Omental fat pad (tissue), 4 donors: Measurements from ENCODE around the gene HHLA2. TPM values are rescaled to one million over a fixed set of nuclear protein-coding genes. Genes with fewer than 3 reads are reported as not detected.

Source experiments
- ATAC-seq: fragments of 150-250 bp; one replicate; pipeline ENCODE4 v1.9.1; 2016; ENCODE audit warnings: mild to moderate bottlenecking, moderate library complexity; ENCODE audit not compliant: low FRiP score
- DNase-seq: peaks from one replicate; pipeline ENCODE4 v3.0.0-alpha.2; 2019; ENCODE audit warnings: low spot score
- total RNA-seq, 4 donors: library from RNA; depleted of rRNA; stranded (reverse); fragments of >200 nt; gene quantifications; one replicate each; pipeline ENCODE4 v1.1.0, GENCODE V29; 2016
- TF ChIP-seq, protein P1 (sequence below), 3 donors: fragments of 450-650 bp; IDR thresholded peaks; one replicate each; pipeline ENCODE4 v1.5.1; 2016 to 2017; ENCODE audit warnings: antibody characterized with exemption in 3 of 3, mild to moderate bottlenecking in 3 of 3, moderate library complexity in 2 of 3

HHLA2 gene
- total RNA-seq, 4 donors from 2014 or later, result not detected

DNA sequence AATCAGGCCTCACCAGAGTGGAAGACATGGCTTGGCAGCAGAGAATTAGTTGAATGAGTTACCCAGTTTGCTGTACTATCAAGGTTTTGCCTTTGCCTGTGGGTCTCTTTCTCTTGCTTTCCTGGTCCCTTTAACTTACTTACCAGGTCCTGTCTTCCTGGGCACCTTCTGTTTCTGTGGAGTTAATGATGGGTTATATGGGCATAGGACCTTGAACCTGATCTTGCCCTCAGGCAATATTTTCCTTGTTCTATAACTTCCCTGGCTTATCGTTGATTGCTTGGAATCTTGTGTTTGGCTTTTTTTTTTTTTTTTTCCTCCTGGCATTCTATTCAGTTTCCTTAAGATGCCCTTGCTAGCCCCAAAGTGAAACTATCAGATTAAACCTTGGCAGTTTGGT, 106.8 kb downstream of the HHLA2 start:
- no peak for ATAC-seq
- TF ChIP-seq, protein P1, sequence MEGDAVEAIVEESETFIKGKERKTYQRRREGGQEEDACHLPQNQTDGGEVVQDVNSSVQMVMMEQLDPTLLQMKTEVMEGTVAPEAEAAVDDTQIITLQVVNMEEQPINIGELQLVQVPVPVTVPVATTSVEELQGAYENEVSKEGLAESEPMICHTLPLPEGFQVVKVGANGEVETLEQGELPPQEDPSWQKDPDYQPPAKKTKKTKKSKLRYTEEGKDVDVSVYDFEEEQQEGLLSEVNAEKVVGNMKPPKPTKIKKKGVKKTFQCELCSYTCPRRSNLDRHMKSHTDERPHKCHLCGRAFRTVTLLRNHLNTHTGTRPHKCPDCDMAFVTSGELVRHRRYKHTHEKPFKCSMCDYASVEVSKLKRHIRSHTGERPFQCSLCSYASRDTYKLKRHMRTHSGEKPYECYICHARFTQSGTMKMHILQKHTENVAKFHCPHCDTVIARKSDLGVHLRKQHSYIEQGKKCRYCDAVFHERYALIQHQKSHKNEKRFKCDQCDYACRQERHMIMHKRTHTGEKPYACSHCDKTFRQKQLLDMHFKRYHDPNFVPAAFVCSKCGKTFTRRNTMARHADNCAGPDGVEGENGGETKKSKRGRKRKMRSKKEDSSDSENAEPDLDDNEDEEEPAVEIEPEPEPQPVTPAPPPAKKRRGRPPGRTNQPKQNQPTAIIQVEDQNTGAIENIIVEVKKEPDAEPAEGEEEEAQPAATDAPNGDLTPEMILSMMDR (IDR thresholded peaks at IDR 0.05), result no peak
- DNase-seq, result no peak

DNA sequence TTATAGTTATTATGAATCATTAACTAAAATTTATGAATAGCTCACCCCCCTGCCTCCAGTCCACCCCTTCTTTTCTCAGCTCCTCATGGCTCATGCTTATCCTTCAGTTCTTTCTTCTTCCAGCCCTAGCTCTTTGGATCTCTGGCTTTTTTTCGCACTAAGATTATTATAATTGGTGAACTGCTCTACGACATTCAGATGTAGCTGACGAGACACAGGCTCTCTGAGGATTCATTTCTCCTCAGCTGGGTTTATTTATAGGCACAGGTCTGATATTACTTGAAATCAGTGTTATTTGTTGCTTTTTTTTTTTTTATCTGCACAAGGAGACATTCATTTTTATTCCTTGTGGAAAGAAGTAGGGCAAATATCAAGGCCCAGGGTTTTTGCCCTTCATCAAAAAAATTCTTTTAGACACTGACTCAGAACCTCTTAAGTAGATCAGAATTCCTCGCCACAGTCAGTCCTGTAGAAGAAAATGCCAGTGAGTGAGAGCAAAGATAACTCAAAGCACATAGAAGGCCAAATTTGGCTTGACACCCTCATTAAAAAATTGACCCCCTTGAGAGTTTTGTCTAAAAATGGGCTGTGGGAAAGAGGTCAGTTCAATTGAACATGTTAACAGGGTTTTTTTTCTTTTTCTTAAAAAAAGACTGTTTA, 107.5 kb downstream of the HHLA2 start:
- TF ChIP-seq, protein P1 (IDR thresholded peaks at IDR 0.05), result no peak
- no peak for DNase-seq
- no peak for ATAC-seq

GRCh38 chr3:108404368-108404767, 108.0 kb downstream of the HHLA2 start:
- TF ChIP-seq, protein P1 (IDR thresholded peaks at IDR 0.05), result no peak
- DNase-seq (no peak), ATAC-seq (no peak)

DNA sequence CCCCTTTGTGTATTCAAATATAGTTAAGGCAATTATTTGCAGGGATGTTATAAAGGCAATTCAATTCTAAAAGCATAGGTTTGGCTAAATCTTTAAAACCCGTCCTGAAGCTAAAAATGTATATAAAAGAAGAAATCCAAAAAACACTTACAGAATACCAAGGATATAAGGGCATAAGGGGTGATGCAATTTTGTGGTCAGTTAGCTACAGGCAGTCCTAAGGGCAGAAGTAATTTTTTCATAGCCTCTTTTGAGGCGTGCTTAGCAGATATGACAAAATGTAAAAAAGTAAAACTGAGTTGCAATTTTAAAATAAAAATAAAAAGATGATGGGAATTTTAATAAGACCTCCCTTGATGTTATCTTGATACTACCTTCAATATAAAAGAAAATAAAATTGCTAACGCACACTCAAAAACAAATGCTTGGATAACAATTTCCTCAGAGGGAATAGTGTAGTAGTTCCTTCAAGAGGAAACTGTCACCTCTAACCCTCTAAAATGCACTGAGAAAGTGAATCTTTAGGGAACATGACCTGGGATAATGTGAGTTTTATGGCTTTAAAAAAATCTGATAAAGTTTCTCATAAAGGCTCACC, 109.8 kb downstream of the HHLA2 start:
- DNase-seq (no peak), ATAC-seq (no peak)
- TF ChIP-seq, protein P1 (IDR thresholded peaks at IDR 0.05), result no peak

- DNase-seq (no peak), ATAC-seq (peak; percentile 77)
- TF ChIP-seq, protein P1 (IDR thresholded peaks at IDR 0.05), result no peak
Measured at GRCh38 chr3:108406661-108407206, 110.4 kb downstream of the HHLA2 start.

- DNase-seq (no peak), ATAC-seq (no peak)
- TF ChIP-seq, protein P1 (IDR thresholded peaks at IDR 0.05), result no peak
Measured at GRCh38 chr3:108407886-108408285, 111.5 kb downstream of the HHLA2 start.
